Activated naive CD4-positive, alpha-beta T cell treated with anti-CD3 and anti-CD28 coated beads for 36 hours (primary cell): ENCODE results near the gene COMT. TPM values are rescaled to one million over a fixed set of nuclear protein-coding genes. Genes with fewer than 3 reads are reported as not detected.

Source experiments
- CTCF ChIA-PET: fragments of 350-600 bp; sonication (Branson Sonifier 250); formaldehyde crosslinking; loops from one replicate; lab custom pipeline; 2021; ENCODE audit warnings: antibody characterized with exemption; lab: Charles Lee
- DNase-seq: peaks from one replicate; pipeline ENCODE4 v3.0.0-alpha.2; 2020
- H3K27ac Mint-ChIP-seq: one replicate; pipeline ENCODE4 v1.8.0; 2021; ENCODE audit warnings: mild to moderate bottlenecking, mixed read lengths
- H3K27me3 Mint-ChIP-seq: one replicate; pipeline ENCODE4 v1.8.0; 2021; ENCODE audit warnings: low read depth, mixed read lengths
- H3K36me3 Mint-ChIP-seq: one replicate; pipeline ENCODE4 v1.8.0; 2021; ENCODE audit warnings: low read depth, mixed read lengths
- H3K4me1 Mint-ChIP-seq: one replicate; pipeline ENCODE4 v1.8.0; 2021; ENCODE audit warnings: low read depth, mixed read lengths
- H3K4me3 Mint-ChIP-seq: one replicate; pipeline ENCODE4 v1.8.0; 2021; ENCODE audit warnings: mild to moderate bottlenecking, moderate library complexity, mixed read lengths
- H3K9me3 Mint-ChIP-seq: one replicate; pipeline ENCODE4 v1.8.0; 2021; ENCODE audit warnings: mixed read lengths
- intact Hi-C: fragments of 100-400 bp; cut with micrococcal nuclease; formaldehyde crosslinking; loops from one replicate; pipeline ENCODE4 v1.15.1; 2023
- total RNA-seq, 2 experiments: library from RNA; stranded (reverse); gene quantifications; one replicate each; pipeline ENCODE4 v1.2.3, GENCODE V29; 2021

The COMT gene
- total RNA-seq, 2 experiments from 2014 or later, result 53.7 to 56.8 TPM

DNA sequence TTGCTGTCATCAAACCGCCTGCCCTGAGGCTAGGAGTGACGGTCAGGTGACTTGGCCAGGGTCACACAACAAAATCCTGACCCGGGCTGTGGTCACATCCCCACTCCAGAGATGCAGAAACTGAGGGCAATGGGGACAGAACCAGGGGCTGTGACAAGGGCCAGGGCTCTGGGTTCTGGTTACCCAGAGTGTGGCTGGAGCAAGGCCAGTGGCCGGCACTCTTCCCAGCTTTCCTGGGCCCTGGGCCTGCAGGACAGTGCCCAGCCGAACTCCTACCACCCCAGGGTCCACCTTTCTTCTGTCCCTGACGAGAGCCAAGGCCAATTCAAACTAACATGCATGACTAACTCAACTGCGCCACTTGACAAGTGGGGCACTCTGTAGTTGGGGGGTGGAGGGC, 39.2 kb downstream of the COMT start:
- Mint-ChIP-seq H3K4me3 (no peak overlapping the region), H3K4me1 (no peaks in the 10 kb centered on the region), H3K9me3 (no peaks in the 10 kb centered on the region), H3K27ac (no peak overlapping the region), H3K27me3 (no peaks in the 10 kb centered on the region), H3K36me3 (no peaks in the 10 kb centered on the region)
- CTCF ChIA-PET, result no interaction called here
- intact Hi-C loops, result no loop called here
- no peak for DNase-seq

DNA sequence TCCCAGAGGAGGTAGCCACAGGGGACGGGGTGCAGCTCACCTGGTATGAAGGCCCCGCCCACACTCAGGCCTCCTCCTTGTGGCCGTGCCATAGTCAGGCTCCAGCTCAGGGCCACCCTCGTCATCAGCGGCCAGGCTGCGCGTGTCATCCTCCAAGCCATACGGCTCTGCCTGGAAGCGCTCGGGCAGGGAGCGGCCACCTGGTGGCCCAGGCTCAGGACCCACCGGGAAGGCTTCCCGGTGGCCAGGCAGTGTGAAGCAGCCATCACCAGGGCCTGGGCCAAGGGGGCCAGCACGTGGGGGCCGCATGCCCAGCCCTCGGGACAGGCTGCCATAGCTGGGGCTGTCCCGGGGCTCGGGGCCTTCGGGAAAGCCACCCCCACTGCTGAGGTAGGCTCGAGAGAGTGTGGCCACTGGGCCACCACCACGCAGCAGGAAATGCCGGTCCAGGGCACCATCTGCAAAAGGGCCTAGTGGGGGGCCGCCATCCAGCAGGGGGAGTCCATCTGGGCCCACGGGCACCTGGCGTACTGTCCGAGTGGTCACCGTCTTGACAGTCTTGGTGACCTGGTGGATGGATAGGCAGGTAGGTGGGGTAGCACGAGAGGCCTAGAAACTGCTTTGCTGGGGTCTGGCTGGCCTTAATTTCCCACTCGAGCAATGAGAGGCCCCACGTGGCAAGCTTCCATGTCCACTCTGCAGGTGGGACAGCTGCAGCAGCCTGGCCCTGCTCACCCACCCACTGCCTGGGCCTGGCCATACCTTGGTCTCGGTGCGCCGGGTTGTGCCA, 39.8 kb downstream of the COMT start:
- H3K27ac Mint-ChIP-seq, result no peak overlapping the region
- no peak overlapping the region for H3K4me3 Mint-ChIP-seq
- H3K9me3 Mint-ChIP-seq, result no peaks in the 10 kb centered on the region
- no peaks in the 10 kb centered on the region for H3K27me3 Mint-ChIP-seq
- no peak for DNase-seq
- no peaks in the 10 kb centered on the region for H3K4me1 Mint-ChIP-seq
- CTCF ChIA-PET, result no interaction called here
- no peaks in the 10 kb centered on the region for H3K36me3 Mint-ChIP-seq
- intact Hi-C loops, result no loop called here

DNA sequence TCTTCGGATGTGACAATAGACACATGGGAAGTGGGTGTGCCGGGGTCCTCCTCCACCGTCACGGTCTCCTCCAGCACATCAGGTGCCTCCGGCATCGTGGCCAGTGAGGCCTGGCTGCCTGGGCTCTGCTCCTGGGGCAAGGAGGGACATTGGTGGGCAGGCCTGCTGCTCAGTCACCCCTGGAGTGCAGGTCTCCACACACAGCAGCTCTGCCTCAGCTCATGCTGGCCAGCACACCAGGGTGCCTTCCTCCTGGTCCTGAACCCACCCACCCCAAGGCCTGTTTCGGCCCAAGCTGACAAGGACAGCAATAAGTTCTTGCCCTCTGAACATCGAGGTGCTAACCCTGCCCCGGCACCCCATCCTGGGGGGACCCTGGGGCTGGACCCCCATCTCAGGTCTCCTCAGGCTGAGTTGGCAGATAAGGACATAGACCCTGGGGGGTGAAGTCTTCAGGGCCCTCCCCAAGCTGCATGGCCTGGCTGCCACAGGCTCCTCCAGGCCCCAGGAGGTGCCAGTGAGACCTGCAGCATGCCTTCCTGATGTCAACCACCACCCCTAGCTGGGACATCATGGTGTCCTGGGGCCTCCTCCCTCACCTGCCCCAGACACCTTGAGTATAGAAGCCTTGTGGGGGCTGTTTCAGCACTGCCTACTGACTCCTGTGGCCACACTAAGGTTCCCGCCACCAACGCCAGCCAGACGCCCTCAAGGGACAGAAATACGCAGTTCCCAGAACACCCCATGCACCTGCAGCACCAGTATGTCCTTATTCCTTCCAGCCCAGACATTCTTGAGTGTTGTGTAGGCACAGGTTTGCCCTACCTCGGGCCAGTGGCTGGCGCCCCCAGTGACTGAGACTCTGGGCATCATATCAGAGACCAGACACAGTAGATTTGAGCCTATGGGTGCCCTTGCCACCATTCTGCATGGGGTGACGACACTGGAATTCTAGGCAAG, 40.7 kb downstream of the COMT start:
- no peak overlapping the region for H3K27ac Mint-ChIP-seq
- intact Hi-C loops, result no loop called here
- H3K27me3 Mint-ChIP-seq, result no peaks in the 10 kb centered on the region
- no peak for DNase-seq
- no peaks in the 10 kb centered on the region for H3K36me3 Mint-ChIP-seq
- no peak overlapping the region for H3K4me3 Mint-ChIP-seq
- no peaks in the 10 kb centered on the region for H3K4me1 Mint-ChIP-seq
- no peaks in the 10 kb centered on the region for H3K9me3 Mint-ChIP-seq
- CTCF ChIA-PET, result no interaction called here

DNA sequence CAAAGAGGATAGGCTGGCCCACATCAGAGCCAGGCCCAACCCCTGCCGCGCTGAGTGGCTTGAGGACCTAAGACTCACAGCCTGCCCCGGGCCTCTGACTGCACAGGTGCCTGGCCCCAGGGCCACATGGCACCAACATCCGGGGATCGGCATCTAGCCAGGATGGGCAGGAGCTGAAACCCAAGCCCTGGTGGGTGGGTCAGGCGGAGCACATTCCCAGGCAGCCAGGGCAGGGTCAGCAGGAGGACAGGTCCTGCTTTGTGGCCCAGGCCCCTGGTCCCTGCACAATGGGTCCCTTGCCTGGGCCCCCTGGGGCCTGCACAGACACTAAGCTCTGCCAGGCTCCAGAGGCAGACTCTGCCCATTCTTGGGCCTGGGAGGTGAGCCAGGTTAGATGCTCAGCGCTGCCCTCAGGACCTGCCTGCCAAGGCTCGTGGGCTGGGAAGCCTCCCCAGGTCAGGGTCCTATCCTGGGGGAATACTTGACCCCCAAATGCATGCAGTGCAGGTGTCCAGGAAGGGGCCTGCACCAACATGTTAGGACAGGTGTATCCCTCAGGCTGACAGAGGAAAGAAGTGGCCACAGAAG, 41.5 kb downstream of the COMT start:
- Mint-ChIP-seq H3K4me1 (no peaks in the 10 kb centered on the region), H3K27me3 (no peaks in the 10 kb centered on the region), H3K27ac (no peak overlapping the region), H3K36me3 (no peaks in the 10 kb centered on the region), H3K9me3 (no peaks in the 10 kb centered on the region), H3K4me3 (no peak overlapping the region)
- DNase-seq, result no peak
- intact Hi-C loops, result no loop called here
- CTCF ChIA-PET, result interaction anchor here (1.2 kb wide), 1 partner anchor 44 kb away, joined by 4 read pairs; no protein-coding TSS in a partner anchor

DNA sequence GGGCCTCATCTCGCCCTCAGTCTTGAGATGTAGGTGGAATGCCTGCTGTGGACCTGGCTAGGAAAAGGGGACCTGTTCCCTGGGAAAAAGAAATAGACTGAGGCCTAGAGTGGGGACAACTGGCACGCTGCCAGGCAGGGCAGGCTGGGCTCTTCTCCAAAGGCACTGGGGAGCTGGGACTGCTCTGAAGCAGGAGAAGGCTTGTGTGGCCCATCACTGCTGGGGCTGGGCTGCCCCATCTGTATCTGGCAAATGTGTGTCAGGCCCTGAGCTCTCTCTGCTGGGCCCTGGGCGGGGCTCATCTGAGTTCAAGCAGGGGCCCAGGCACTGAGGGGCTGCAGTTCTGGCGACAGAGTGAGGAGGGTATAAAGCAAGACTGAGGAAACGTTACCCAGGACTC, 42.2 kb downstream of the COMT start:
- intact Hi-C loops, result no loop called here
- H3K4me1 Mint-ChIP-seq, result no peaks in the 10 kb centered on the region
- H3K27me3 Mint-ChIP-seq, result no peaks in the 10 kb centered on the region
- no peaks in the 10 kb centered on the region for H3K9me3 Mint-ChIP-seq
- no peak overlapping the region for H3K4me3 Mint-ChIP-seq
- DNase-seq, result no peak
- no peak overlapping the region for H3K27ac Mint-ChIP-seq
- H3K36me3 Mint-ChIP-seq, result no peaks in the 10 kb centered on the region
- CTCF ChIA-PET, result interaction anchor here (1.2 kb wide), 1 partner anchor 43 kb away, joined by 4 read pairs; no protein-coding TSS in a partner anchor

DNA sequence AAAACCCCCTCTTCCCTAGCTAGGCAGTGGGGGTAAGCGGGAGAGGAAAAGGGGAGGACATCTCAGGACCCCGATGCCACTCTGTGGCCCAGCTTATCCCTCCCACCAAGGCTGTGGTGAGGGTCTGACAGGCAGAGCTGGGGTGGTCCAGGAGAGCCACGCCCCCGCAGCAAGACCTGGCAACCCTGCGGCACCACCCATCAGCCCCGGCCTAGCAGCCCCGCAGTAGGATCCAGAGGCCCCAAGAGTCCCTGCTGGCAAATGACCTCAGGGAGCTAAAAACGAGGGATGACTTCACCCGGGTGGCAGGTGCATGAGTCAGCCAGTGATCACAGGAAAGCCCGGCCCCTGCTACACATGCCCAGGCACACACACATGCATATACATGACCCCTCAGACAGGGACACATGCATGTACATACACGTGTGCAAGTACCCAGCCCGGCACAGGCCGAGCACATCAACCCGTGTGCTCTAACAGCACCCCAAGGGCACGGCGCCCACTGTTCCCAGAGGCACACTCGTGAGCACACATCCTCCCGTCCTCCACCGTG, 42.7 kb downstream of the COMT start:
- CTCF ChIA-PET, result interaction anchor here (1.2 kb wide), 1 partner anchor 43 kb away, joined by 4 read pairs; no protein-coding TSS in a partner anchor
- DNase-seq, result peak; percentile 39
- Mint-ChIP-seq H3K27me3 (no peaks in the 10 kb centered on the region), H3K36me3 (no peaks in the 10 kb centered on the region), H3K9me3 (no peaks in the 10 kb centered on the region), H3K4me3 (no peak overlapping the region), H3K27ac (no peak overlapping the region), H3K4me1 (no peaks in the 10 kb centered on the region)
- intact Hi-C loops, result no loop called here

DNA sequence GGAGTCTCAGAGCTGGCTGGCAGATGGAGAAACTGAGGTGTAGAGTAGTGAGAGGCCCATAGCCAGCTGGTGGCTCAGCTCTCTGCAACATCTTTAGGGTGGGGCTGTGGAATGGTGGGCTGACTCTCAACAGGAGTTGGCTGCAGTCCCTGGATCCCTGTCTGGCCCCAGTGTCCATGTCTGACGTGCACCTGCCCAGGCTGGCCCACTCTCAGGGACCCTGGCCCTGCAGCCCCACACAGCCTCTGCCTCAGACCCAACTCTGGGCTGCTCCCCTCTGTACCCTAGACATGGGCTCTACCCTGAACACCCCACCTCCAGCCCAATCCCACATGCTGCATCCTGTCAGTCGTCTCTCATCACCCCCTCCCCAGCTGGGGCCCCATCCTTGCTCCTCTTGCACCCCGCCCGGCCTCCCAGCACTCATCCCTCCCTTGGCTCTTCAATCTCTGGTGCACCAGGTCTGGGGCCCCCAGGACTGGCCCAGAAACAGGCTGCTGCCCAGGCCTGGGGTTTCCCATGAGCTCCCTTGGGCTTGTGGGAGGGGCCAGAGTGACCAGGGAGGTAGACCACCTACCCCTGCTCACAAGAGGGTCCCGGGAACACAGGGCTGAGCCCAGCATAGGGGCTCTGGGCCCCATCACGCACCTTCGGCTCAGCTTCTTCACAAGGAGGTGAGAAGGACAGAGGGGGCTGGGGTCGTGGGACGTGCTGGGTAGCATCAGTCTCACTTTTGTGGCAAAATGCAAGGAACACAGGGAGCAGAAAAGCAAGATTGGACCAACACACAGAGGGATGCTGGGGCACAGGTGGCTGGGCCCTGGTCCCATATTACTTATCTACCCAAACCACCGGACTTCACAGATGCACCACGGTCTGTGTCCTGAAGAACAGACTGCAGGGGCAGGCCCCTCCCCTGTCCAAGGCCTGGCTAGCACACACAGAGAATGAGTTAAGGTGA, 43.6 kb downstream of the COMT start:
- no peak for DNase-seq
- H3K4me3 Mint-ChIP-seq, result no peak overlapping the region
- H3K9me3 Mint-ChIP-seq, result no peaks in the 10 kb centered on the region
- H3K27ac Mint-ChIP-seq, result no peak overlapping the region
- H3K4me1 Mint-ChIP-seq, result no peaks in the 10 kb centered on the region
- CTCF ChIA-PET, result interaction anchor here (1.1 kb wide), 1 partner anchor 144 kb away, joined by 4 read pairs; no protein-coding TSS in a partner anchor
- H3K27me3 Mint-ChIP-seq, result no peaks in the 10 kb centered on the region
- no peaks in the 10 kb centered on the region for H3K36me3 Mint-ChIP-seq
- intact Hi-C loops, result no loop called here

DNA sequence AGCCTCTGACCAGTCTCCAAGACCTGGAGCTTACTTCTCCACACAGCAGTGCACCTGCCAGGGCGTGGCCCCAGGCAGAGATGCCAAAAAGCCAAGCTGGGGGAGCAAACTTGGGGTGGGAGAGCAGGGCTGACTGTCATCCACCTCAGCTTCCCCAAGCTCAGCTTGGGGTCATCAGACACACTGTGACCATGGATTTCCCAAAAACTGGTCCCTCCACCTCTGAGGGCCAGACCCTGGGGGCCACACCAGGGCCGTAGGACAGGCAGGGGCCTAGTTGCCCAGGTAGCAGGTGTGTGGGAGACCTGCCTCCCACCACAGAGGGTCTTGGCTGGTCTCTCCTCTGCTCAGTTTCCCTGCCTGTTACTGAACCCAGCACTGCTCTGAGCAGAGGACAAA, 44.4 kb downstream of the COMT start:
- Mint-ChIP-seq H3K27ac (no peak overlapping the region), H3K9me3 (no peaks in the 10 kb centered on the region), H3K27me3 (no peaks in the 10 kb centered on the region), H3K4me3 (peak overlapping the region; percentile 39), H3K4me1 (no peaks in the 10 kb centered on the region), H3K36me3 (no peaks in the 10 kb centered on the region)
- no peak for DNase-seq
- CTCF ChIA-PET, result interaction anchor here (1.1 kb wide), 1 partner anchor 143 kb away, joined by 4 read pairs; no protein-coding TSS in a partner anchor
- intact Hi-C loops, result no loop called here

DNA sequence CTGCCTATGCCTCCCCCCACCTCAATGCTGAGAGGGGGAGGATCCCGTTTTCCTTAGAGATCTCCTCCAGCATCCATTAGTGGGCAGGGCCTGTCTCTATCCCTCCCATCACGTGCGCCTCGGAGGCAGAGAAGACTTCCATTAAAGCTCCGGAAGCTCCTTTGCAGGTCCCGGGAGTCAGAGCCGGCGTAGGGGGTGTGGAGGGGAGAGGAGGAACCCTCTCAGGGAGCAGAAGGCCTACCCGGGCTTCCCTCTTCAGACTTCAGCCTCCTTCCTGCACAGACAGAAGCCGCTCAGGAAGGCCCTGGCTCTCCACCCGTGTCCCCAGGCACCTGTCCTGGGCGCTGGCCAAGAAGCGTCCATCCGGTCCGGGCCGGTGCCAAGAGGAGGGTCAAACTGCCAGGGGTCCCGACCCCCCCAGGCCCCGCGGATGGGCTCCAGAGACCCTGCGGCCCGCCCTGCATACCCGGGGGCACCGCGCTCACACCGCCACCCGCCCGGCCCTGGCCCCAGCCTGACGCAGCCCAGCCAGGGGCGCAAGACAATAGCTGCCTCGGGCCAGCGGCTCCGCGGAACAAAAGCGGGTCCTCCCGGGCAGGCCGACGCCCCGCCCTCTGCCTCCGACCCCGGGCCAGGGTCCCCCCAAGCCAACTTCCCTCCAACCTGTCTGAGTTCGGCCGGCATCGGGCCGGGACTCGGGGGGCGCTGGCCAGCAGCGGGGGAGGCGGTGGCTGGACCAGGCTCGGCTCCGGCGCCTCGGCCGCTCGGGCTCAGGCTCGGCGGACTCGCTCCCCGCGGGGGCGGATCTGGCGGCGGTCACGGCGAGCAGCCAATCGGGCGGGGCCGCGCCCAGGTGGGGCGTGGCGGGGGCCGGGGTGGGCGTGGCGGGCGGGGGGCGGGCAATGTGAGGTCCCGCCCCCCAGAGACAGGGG, 45.1 kb downstream of the COMT start:
- Mint-ChIP-seq H3K4me1 (no peaks in the 10 kb centered on the region), H3K36me3 (no peaks in the 10 kb centered on the region), H3K27ac (no peak overlapping the region), H3K4me3 (peak overlapping the region; percentile 39), H3K27me3 (no peaks in the 10 kb centered on the region), H3K9me3 (no peaks in the 10 kb centered on the region)
- DNase-seq, result peak; percentile 64
- CTCF ChIA-PET, result interaction anchor here (1.1 kb wide), 1 partner anchor 143 kb away, joined by 4 read pairs; no protein-coding TSS in a partner anchor
- intact Hi-C loops, result no loop called here

DNA sequence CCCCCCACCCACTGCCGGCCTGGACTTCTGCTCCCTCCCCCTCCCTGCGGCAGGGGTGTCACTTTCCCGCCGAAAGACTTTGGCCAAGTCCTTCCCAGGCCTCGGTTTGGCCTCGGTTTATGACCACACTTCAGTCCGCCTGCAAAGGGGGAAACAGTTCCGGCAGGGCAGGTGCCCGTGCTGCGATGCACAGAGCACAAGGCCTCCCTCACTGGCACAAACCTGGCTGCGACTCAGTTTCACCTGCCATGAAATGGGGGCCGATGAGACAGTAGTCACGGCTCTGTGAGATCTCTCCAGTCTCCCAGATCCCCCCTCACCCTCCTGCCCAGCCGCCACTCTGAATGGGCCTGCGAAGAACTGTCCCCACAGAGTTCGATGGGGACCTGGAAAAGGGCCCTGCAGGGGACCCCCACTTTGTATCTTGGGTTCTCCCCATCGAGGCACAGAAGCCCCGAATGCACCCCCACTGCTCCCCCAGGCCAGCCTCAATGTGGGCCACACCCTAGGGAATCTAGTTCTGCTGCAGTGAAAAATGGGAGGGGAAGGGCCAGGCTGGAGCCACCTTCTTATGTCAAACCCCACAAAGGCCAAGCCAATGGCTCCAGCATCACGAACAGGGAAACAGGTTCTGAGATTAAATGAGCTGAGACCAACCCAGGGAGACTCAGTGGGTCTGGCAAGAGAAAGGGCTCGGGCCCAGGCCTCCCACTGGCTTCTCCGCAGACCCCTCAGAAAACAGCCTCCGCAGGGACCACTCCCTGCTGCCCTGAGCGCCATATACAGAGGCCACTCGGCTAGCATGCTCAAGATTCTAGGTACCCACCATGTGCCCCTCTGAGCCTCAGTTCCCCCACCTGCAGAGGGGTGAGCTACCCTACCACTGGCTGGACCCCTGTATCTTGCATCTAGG, 46.1 kb downstream of the COMT start:
- CTCF ChIA-PET, result no interaction called here
- Mint-ChIP-seq H3K4me3 (peak overlapping the region; percentile 36), H3K36me3 (no peaks in the 10 kb centered on the region), H3K4me1 (no peaks in the 10 kb centered on the region), H3K27me3 (no peaks in the 10 kb centered on the region), H3K27ac (no peak overlapping the region), H3K9me3 (no peaks in the 10 kb centered on the region)
- no peak for DNase-seq
- intact Hi-C loops, result no loop called here
